HepG2 (cell line): ENCODE data around the gene DUOXA2. TPM values are rescaled to one million over a fixed set of nuclear protein-coding genes. Genes with fewer than 3 reads are reported as not detected.
A peak's percentile ranks its signal among the peaks of the same experiment; 100 is the strongest.

Experiments used
- ATAC-seq: fragments of 200-7000 bp; cut with Tn5 transposase; 3 replicates; pipeline ENCODE4 v1.9.1; 2020; ENCODE audit warnings: mild to moderate bottlenecking, moderate library complexity
- BruUV-seq: library from RNA; stranded (reverse); fragments of 400-500 nt; replicated peaks from 2 replicates; lab custom pipeline; 2021; lab: Mats Ljungman, UMichigan
- CTCF ChIA-PET: fragments of 300-600 bp; formaldehyde crosslinking; extraction: SDS; loops from one replicate; lab custom pipeline; 2021; ENCODE audit warnings: low total read pairs, inconsistent platforms, low intra/inter-chr PET ratio; lab: Yijun Ruan, JAX
- POLR2A ChIA-PET: fragments of 350-600 bp; sonication (Branson Sonifier 250); formaldehyde crosslinking; loops from one replicate; lab custom pipeline; 2020; ENCODE audit warnings: antibody characterized with exemption, inconsistent platforms; lab: Yijun Ruan, JAX
- DNase-seq: peaks from one replicate; pipeline ENCODE4 v3.0.0-alpha.2; 2015; ENCODE audit warnings: low spot score
- FAIRE-seq: peaks from 3 replicates; lab custom pipeline; 2011; peaks lifted over from hg19 to GRCh38; lab: Jason Lieb, UNC
- H2AFZ ChIP-seq: one replicate; pipeline ENCODE4 v1.6.1; 2011; ENCODE audit warnings: low read length, inconsistent platforms
- H3K27ac ChIP-seq: fragments of 300-600 bp; 3 replicates; pipeline ENCODE4 v1.8.0; 2011; ENCODE audit warnings: mixed run types, mild to moderate bottlenecking, mixed read lengths, low read length, inconsistent platforms; ENCODE audit not compliant: insufficient read depth; ENCODE audit errors: extremely low read length
- H3K27me3 ChIP-seq, 2 experiments: fragments of 200-600 bp in 1 of 2; 2 replicates in 1 of 2; 3 replicates in 1 of 2; pipeline versions ENCODE4 v1.6.0 to v1.8.0; 2011; ENCODE audit warnings: low read length in 2 of 2, mild to moderate bottlenecking in 2 of 2, moderate library complexity in 2 of 2, inconsistent platforms in 1 of 2; ENCODE audit not compliant: insufficient read depth in 2 of 2, control insufficient read depth in 1 of 2
- H3K36me3 ChIP-seq, 2 experiments: fragments of 200-600 bp in 1 of 2; replicated peaks in 1 of 2; 2 replicates in 1 of 2; 3 replicates in 1 of 2; pipeline versions ENCODE4 v1.5.1 to v1.8.0; 2011; ENCODE audit warnings: low read length in 2 of 2, inconsistent platforms in 1 of 2; ENCODE audit not compliant: insufficient read depth in 2 of 2, control insufficient read depth in 1 of 2
- H3K4me1 ChIP-seq: 2 replicates; pipeline ENCODE4 v1.5.1; 2012; ENCODE audit warnings: low read length, inconsistent platforms; ENCODE audit not compliant: insufficient read depth
- H3K4me2 ChIP-seq: 2 replicates; pipeline ENCODE4 v1.6.0; 2011; ENCODE audit warnings: low read depth, low read length, inconsistent platforms
- H3K4me3 ChIP-seq, 3 experiments: fragments of 200-600 bp in 1 of 3; sonication (generic), shearing (Covaris generic) in 1 of 3; replicated peaks in 1 of 3; 2 replicates each; pipeline ENCODE4 v1.5.1; 2011 to 2016; ENCODE audit warnings: low read length in 3 of 3, inconsistent platforms in 2 of 3, low read depth in 2 of 3, mild to moderate bottlenecking in 2 of 3, control low read depth in 1 of 3, mixed read lengths in 1 of 3; ENCODE audit not compliant: insufficient read depth in 1 of 3
- H3K79me2 ChIP-seq: one replicate; pipeline ENCODE4 v1.6.1; 2011; ENCODE audit warnings: low read length, inconsistent platforms; ENCODE audit not compliant: insufficient read depth
- H3K9ac ChIP-seq: 2 replicates; pipeline ENCODE4 v1.6.0; 2011; ENCODE audit warnings: mild to moderate bottlenecking, low read depth, low read length, inconsistent platforms; ENCODE audit not compliant: insufficient read depth
- H3K9me3 ChIP-seq: 2 replicates; pipeline ENCODE4 v1.5.1; 2012; ENCODE audit warnings: mild to moderate bottlenecking, low read length
- H4K20me1 ChIP-seq: 2 replicates; pipeline ENCODE4 v1.6.0; 2011; ENCODE audit warnings: inconsistent platforms, mild to moderate bottlenecking, low read length, moderate library complexity; ENCODE audit not compliant: insufficient read depth
- ATAD3A ChIP-seq: sonication (generic); formaldehyde crosslinking; IDR thresholded peaks from 2 replicates; pipeline ENCODE4 v1.4.0; 2020; ENCODE audit warnings: missing genetic modification reagents
- CC2D1A ChIP-seq: sonication (generic); formaldehyde crosslinking; IDR thresholded peaks from 2 replicates; pipeline ENCODE4 v1.8.1; 2023; ENCODE audit warnings: mild to moderate bottlenecking, missing genetic modification reagents
- CTCF ChIP-seq: sonication (generic); formaldehyde crosslinking; IDR thresholded peaks from 2 replicates; pipeline ENCODE4 v1.5.0; 2020; ENCODE audit warnings: mild to moderate bottlenecking, missing genetic modification reagents, moderate library complexity
- FOXO1 ChIP-seq: sonication (generic); formaldehyde crosslinking; IDR thresholded peaks from 2 replicates; pipeline ENCODE4 v1.4.0; 2020; ENCODE audit warnings: missing genetic modification reagents
- HIC2 ChIP-seq: sonication (generic); formaldehyde crosslinking; IDR thresholded peaks from 2 replicates; pipeline ENCODE4 v1.9.0; 2022; ENCODE audit warnings: low read depth, missing genetic modification reagents
- IKZF4 ChIP-seq: sonication (generic); formaldehyde crosslinking; IDR thresholded peaks from 2 replicates; pipeline ENCODE4 v1.5.1; 2020; ENCODE audit warnings: borderline replicate concordance, mild to moderate bottlenecking, low read depth, missing genetic modification reagents; ENCODE audit errors: not compliant biosample characterization
- MYC ChIP-seq: sonication (generic); formaldehyde crosslinking; IDR thresholded peaks from 2 replicates; pipeline ENCODE4 v1.9.0; 2021; ENCODE audit warnings: missing genetic modification reagents, borderline replicate concordance
- RAD21 ChIP-seq: fragments of 450-650 bp; formaldehyde crosslinking; IDR thresholded peaks from 2 replicates; pipeline ENCODE4 v1.5.0; 2020; ENCODE audit warnings: mild to moderate bottlenecking
- SMC3 ChIP-seq: IDR thresholded peaks from 2 replicates; pipeline ENCODE4 v1.6.1; 2011; ENCODE audit warnings: low read length, improper control_type of control experiment
- STAG1 ChIP-seq: sonication (generic); formaldehyde crosslinking; IDR thresholded peaks from 2 replicates; pipeline ENCODE4 v1.4.0; 2020; ENCODE audit warnings: missing genetic modification reagents
- ZBTB34 ChIP-seq: sonication (generic); formaldehyde crosslinking; IDR thresholded peaks from 2 replicates; pipeline ENCODE4 v1.8.0; 2022; ENCODE audit warnings: mild to moderate bottlenecking, missing genetic modification reagents
- ZNF33A ChIP-seq: sonication (generic); formaldehyde crosslinking; IDR thresholded peaks from 2 replicates; pipeline ENCODE4 v1.5.1; 2020; ENCODE audit warnings: missing genetic modification reagents, mild to moderate bottlenecking, moderate library complexity, borderline replicate concordance
- ZNF441 ChIP-seq: sonication (generic); formaldehyde crosslinking; IDR thresholded peaks from 2 replicates; pipeline ENCODE4 v1.7.0; 2021; ENCODE audit warnings: missing genetic modification reagents, borderline replicate concordance
- ZNF563 ChIP-seq: sonication (generic); formaldehyde crosslinking; IDR thresholded peaks from 2 replicates; pipeline ENCODE4 v1.8.0; 2022; ENCODE audit warnings: mild to moderate bottlenecking, moderate library complexity, missing genetic modification reagents
- ZNF569 ChIP-seq: sonication (generic); formaldehyde crosslinking; IDR thresholded peaks from 2 replicates; pipeline ENCODE4 v1.5.0; 2020; ENCODE audit warnings: mild to moderate bottlenecking, missing genetic modification reagents, moderate library complexity, borderline replicate concordance
- ZSCAN22 ChIP-seq: sonication (generic); formaldehyde crosslinking; IDR thresholded peaks from 2 replicates; pipeline ENCODE4 v1.4.0; 2020; ENCODE audit warnings: mild to moderate bottlenecking, missing genetic modification reagents
- ZSCAN30 ChIP-seq: sonication (generic); formaldehyde crosslinking; IDR thresholded peaks from 2 replicates; pipeline ENCODE4 v1.5.0; 2020; ENCODE audit warnings: mild to moderate bottlenecking, missing genetic modification reagents
- WGBS: methylation state at CpG from one replicate; pipeline ENCODE4 v1.1.6; 2017; ENCODE audit warnings: low lambda C conversion rate; 5-methylcytosine and 5-hydroxymethylcytosine counted together
- in situ Hi-C: cut with HindIII; loops from 2 replicates; pipeline ENCODE4 v1.10.0; 2017; ENCODE audit warnings: low pct_unique_long_range_greater_than_20kb; ENCODE audit not compliant: extremely low pct_ligation_motif_present
- intact Hi-C: fragments of 100-400 bp; cut with micrococcal nuclease; formaldehyde crosslinking; loops from one replicate; pipeline ENCODE4 v1.10.0; 2022; ENCODE audit not compliant: unreplicated experiment
- polyA plus RNA-seq, 8 experiments: library from polyadenylated mRNA; depleted of rRNA in 3 of 8; stranded (reverse) in 7 of 8; unstranded in 1 of 8; fragments of >200 nt; fragmentation: Illumina TruSeq in 4 of 8; extraction: Trizol in 4 of 8; gene quantifications; 2 replicates each; pipeline versions ENCODE4 v1.2.1 to v1.2.3, GENCODE V29; 2011 to 2016; ENCODE audit warnings: low read depth in 4 of 8, missing spikeins in 1 of 8, mixed read lengths in 1 of 8; ENCODE audit not compliant: insufficient read depth in 1 of 8
- total RNA-seq, 5 experiments: library from RNA; depleted of rRNA; stranded (reverse); fragments of >200 nt; fragmentation: Illumina TruSeq; extraction: Trizol; gene quantifications; 2 replicates each; pipeline ENCODE4 v1.2.3, GENCODE V29; 2016; ENCODE audit warnings: low read depth in 1 of 5

Gene DUOXA2
- total and polyA plus RNA-seq, 2 of the 13 experiments (the other 11 are each of a cell fraction or from before 2014, with no cell fraction given) = 0.32 TPM; not detected in 1

- H3K27ac ChIP-seq = no peak overlapping the region
- ChIA-PET CTCF (interaction anchor here (1.6 to 1.8 kb wide), 2 partner anchors 11 to 18 kb away, joined by 5 to 7 read pairs; no protein-coding TSS in a partner anchor), POLR2A (no interaction called here)
- in situ Hi-C loops (no loop called here), intact Hi-C loops (no loop called here)
- no peaks in the 10 kb centered on the region for H3K36me3 ChIP-seq
- no peak overlapping the region for H3K4me3 ChIP-seq
- no peak overlapping the region for H3K4me2 ChIP-seq
- H2AFZ ChIP-seq = no peak overlapping the region
- WGBS = 54% methylated on average over 10 of the region's 10 CpGs
- BruUV-seq = no TSS peak
- peaks cover 4 to 18% of the 10 kb centered on the region in 2 experiments; a peak in 4 of 5 replicates for H3K27me3 ChIP-seq
- DNase-seq (no peak), ATAC-seq (peak; percentile 50), FAIRE-seq (peak; percentile 26)
- no peak overlapping the region for H3K9ac ChIP-seq
- H3K9me3 ChIP-seq = no peaks in the 10 kb centered on the region
- TF ChIP-seq ZNF33A (CRISPR knock-in tag) = no peak
- TF ChIP-seq ZSCAN30 = no peak
- TF ChIP-seq ZNF569 = no peak
- no peak for TF ChIP-seq ZBTB34 (CRISPR knock-in tag)
- TF ChIP-seq IKZF4 = no peak
- 0 out of 2 replicates have a peak, but pooled peaks have one; percentile 14 for TF ChIP-seq RAD21 (CRISPR knock-in tag)
- TF ChIP-seq ATAD3A (CRISPR knock-in tag) = no peak
- no peak for TF ChIP-seq ZSCAN22 (CRISPR knock-in tag)
- no peak for TF ChIP-seq ZNF441 (CRISPR knock-in tag)
- TF ChIP-seq HIC2 (CRISPR knock-in tag) = no peak
- TF ChIP-seq FOXO1 = no peak
- TF ChIP-seq ZNF563 (CRISPR knock-in tag) = no peak
- TF ChIP-seq SMC3 = peak; percentile 25; the same call in 1 of the 2 replicates
- TF ChIP-seq CC2D1A (CRISPR knock-in tag) = no peak
- TF ChIP-seq STAG1 = peak; percentile 36; the same call in 1 of the 2 replicates
- peak; percentile 61 for TF ChIP-seq CTCF (CRISPR knock-in tag)
- no peak for TF ChIP-seq MYC (CRISPR knock-in tag)
- H4K20me1 ChIP-seq = no peaks in the 10 kb centered on the region
- peaks cover 13% of the 10 kb centered on the region for H3K4me1 ChIP-seq
- H3K79me2 ChIP-seq = no peaks in the 10 kb centered on the region
Measured at GRCh38 chr15:45136378-45136764, 22.2 kb downstream of the DUOXA2 start.
